ENCODE data around the gene PLEKHH2.
A peak's percentile ranks its signal among the peaks of the same experiment; 100 is the strongest.

The PLEKHH2 gene

GRCh38 chr2:43611987-43612894, 24.8 kb upstream of the PLEKHH2 start:
- TF ChIP-seq CTCF (IDR thresholded peaks at IDR 0.05; ENCODE audit: insufficient read depth, low read length, poor library complexity, severe bottlenecking) = peak; percentile 89
- Histone ChIP-seq H3K4me3 (replicated peaks; ENCODE audit: low read depth, low read length) (no peak overlapping the region), H3K36me3 (ENCODE audit: control insufficient read depth, insufficient read depth, low read length) (no peaks in the 10 kb centered on the region), H3K27me3 (replicated peaks; ENCODE audit: control insufficient read depth, insufficient read depth, low read length) (no peaks in the 10 kb centered on the region)
- no peak for DNase-seq (ENCODE audit: extremely low read depth, insufficient read length)

GRCh38 chr2:43612944-43613343, 24.1 kb upstream of the PLEKHH2 start:
- TF ChIP-seq CTCF (IDR thresholded peaks at IDR 0.05; ENCODE audit: insufficient read depth, low read length, poor library complexity, severe bottlenecking) = no peak
- H3K4me3 ChIP-seq (replicated peaks; ENCODE audit: low read depth, low read length) = no peak overlapping the region
- no peaks in the 10 kb centered on the region for H3K36me3 ChIP-seq (ENCODE audit: control insufficient read depth, insufficient read depth, low read length)
- no peaks in the 10 kb centered on the region for H3K27me3 ChIP-seq (replicated peaks; ENCODE audit: control insufficient read depth, insufficient read depth, low read length)
- no peak for DNase-seq (ENCODE audit: extremely low read depth, insufficient read length)

DNA sequence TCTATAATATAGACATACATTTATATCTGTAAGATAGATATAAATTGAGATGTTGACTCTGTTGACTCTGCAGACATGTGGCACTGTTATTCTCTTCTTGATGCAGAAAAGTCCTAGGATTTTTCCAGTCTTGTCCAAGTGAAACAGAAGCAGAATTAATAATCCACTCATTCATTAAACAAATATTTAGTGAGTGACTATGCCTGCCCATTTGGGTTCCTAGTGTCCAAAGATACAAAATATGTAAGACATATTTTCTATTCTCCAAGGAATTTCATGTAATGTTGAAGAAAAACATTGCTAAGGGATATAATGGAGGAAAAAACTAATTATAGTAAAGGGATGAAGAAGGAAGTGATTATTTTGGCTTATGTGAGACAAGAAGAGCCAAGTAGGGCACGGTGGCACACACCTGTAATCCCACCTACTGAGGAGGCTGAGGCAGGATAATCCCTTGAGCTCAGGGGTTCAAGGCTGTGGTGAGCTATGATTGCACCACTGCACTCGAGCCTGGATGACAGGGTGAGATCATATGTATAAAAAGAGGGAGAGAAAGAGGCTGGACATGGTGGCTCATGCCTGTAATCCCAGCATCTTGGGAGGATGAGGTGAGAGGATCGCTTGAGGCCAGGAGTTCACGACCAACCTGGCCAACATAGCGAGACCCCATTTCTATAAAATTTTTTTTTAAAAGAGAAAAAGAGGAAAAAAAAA, 19.9 kb upstream of the PLEKHH2 start:
- no peak for DNase-seq (ENCODE audit: extremely low read depth, insufficient read length)
- Histone ChIP-seq H3K36me3 (ENCODE audit: control insufficient read depth, insufficient read depth, low read length) (no peaks in the 10 kb centered on the region), H3K27me3 (replicated peaks; ENCODE audit: control insufficient read depth, insufficient read depth, low read length) (no peaks in the 10 kb centered on the region), H3K4me3 (replicated peaks; ENCODE audit: low read depth, low read length) (no peak overlapping the region)
- no peak for TF ChIP-seq CTCF (IDR thresholded peaks at IDR 0.05; ENCODE audit: insufficient read depth, low read length, poor library complexity, severe bottlenecking)

GRCh38 chr2:43619511-43619910, 17.5 kb upstream of the PLEKHH2 start:
- no peak for TF ChIP-seq CTCF (IDR thresholded peaks at IDR 0.05; ENCODE audit: insufficient read depth, low read length, poor library complexity, severe bottlenecking)
- no peaks in the 10 kb centered on the region for H3K36me3 ChIP-seq (ENCODE audit: control insufficient read depth, insufficient read depth, low read length)
- H3K4me3 ChIP-seq (replicated peaks; ENCODE audit: low read depth, low read length) = no peak overlapping the region
- no peak for DNase-seq (ENCODE audit: extremely low read depth, insufficient read length)
- no peaks in the 10 kb centered on the region for H3K27me3 ChIP-seq (replicated peaks; ENCODE audit: control insufficient read depth, insufficient read depth, low read length)

DNA sequence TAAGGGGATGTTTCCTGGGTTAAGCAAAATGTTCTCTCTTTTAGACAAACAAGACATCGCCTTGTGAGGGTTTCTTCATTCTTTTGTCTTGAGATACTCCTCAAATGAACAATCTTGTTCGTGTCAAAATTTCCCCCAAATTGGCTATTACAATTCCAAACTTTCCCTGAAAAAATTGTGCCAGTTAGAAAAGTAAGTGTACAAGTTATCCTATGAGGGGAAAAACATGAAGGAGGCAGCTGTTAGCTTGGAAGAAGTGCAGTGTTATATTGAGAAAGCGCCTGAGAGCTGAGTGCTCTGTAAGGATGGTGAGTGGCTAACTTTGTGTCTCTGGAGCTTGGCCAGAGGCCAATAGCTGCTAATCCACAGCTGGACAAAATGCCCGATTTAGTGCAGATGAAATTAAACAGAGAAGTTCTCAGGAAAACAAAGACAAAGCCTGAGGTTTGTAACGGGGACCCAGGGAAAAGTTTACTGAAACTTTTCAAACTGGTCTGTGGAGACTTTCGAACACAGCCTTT, 14.1 kb upstream of the PLEKHH2 start:
- no peak for DNase-seq (ENCODE audit: extremely low read depth, insufficient read length)

More for the DNA sequence above, 14.1 kb upstream of the PLEKHH2 start:
- Histone ChIP-seq H3K36me3 (ENCODE audit: control insufficient read depth, insufficient read depth, low read length) (no peaks in the 10 kb centered on the region), H3K4me3 (replicated peaks; ENCODE audit: low read depth, low read length) (no peak overlapping the region), H3K27me3 (replicated peaks; ENCODE audit: control insufficient read depth, insufficient read depth, low read length) (no peaks in the 10 kb centered on the region)
- no peak for TF ChIP-seq CTCF (IDR thresholded peaks at IDR 0.05; ENCODE audit: insufficient read depth, low read length, poor library complexity, severe bottlenecking)

All from GM06990 (cell line).